Neural cell (in vitro differentiated cells): ENCODE data around the gene COL8A1. TPM values are rescaled to one million over a fixed set of nuclear protein-coding genes. Genes with fewer than 3 reads are reported as not detected.
A peak's percentile ranks its signal among the peaks of the same experiment; 100 is the strongest.
"Not testable (repeated sequence)": the region's sequence is repeated elsewhere in the genome, so short reads cannot be mapped to it uniquely, and the experiment has no call there.

Experiments used
- H2AFZ ChIP-seq: fragments of 200-600, 300-800 bp; sonication (generic), shearing (Covaris generic); 2 replicates; pipeline ENCODE4 v1.6.0; 2014; ENCODE audit warnings: low read depth, mild to moderate bottlenecking, antibody characterized with exemption, low read length, moderate library complexity
- H3F3A ChIP-seq: fragments of 200-600 bp; shearing (Covaris generic); 2 replicates; pipeline ENCODE4 v1.6.1; 2016; ENCODE audit warnings: mild to moderate bottlenecking, moderate library complexity, mixed read lengths, antibody characterized with exemption, low read length; ENCODE audit not compliant: insufficient read depth, poor library complexity, severe bottlenecking
- H3K27ac ChIP-seq: fragments of 200-600, 300-800 bp; sonication (generic), shearing (Covaris generic); 2 replicates; pipeline ENCODE4 v1.5.1; 2014; ENCODE audit warnings: mild to moderate bottlenecking, low read length, moderate library complexity
- H3K27me3 ChIP-seq: fragments of 300-800, 200-600 bp; sonication (generic), shearing (Covaris generic); 2 replicates; pipeline ENCODE4 v1.6.0; 2014; ENCODE audit warnings: mild to moderate bottlenecking, low read depth, low read length, moderate library complexity; ENCODE audit not compliant: insufficient read depth
- H3K36me3 ChIP-seq: fragments of 300-800, 200-600 bp; sonication (generic), shearing (Covaris generic); 2 replicates; pipeline ENCODE4 v1.5.1; 2014; ENCODE audit warnings: mild to moderate bottlenecking, antibody characterized with exemption, low read length, moderate library complexity; ENCODE audit not compliant: insufficient read depth
- H3K4me2 ChIP-seq: fragments of 300-800, 200-600 bp; sonication (generic), shearing (Covaris generic); 2 replicates; pipeline ENCODE4 v1.6.0; 2014; ENCODE audit warnings: mild to moderate bottlenecking, low read length
- H3K4me3 ChIP-seq: fragments of 300-800, 200-600 bp; sonication (generic), shearing (Covaris generic); 2 replicates; pipeline ENCODE4 v1.5.1; 2014; ENCODE audit warnings: mild to moderate bottlenecking, low read length, moderate library complexity
- H3K79me2 ChIP-seq: fragments of 200-600 bp; shearing (Covaris generic); replicated peaks from 2 replicates; pipeline ENCODE4 v1.6.0; 2014; ENCODE audit warnings: mild to moderate bottlenecking, low read length, moderate library complexity; ENCODE audit not compliant: insufficient read depth
- H3K9ac ChIP-seq: fragments of 300-800, 200-600 bp; sonication (generic), shearing (Covaris generic); 2 replicates; pipeline ENCODE4 v1.6.1; 2016; ENCODE audit warnings: mild to moderate bottlenecking, low read length, mixed read lengths
- H3K9me2 ChIP-seq: fragments of 200-600 bp; shearing (Covaris generic); 2 replicates; pipeline ENCODE4 v1.6.1; 2016; ENCODE audit warnings: mild to moderate bottlenecking, low read length, mixed read lengths; ENCODE audit not compliant: insufficient read depth
- H3K9me3 ChIP-seq: fragments of 200-600, 300-800 bp; sonication (generic), shearing (Covaris generic); 2 replicates; pipeline ENCODE4 v1.6.1; 2016; ENCODE audit warnings: mild to moderate bottlenecking, mixed run types, low read length, moderate library complexity, mixed read lengths
- H4K20me1 ChIP-seq: fragments of 200-600 bp; shearing (Covaris generic); 2 replicates; pipeline ENCODE4 v1.6.1; 2016; ENCODE audit warnings: mild to moderate bottlenecking, mixed run types; ENCODE audit not compliant: insufficient read depth
- CTCF ChIP-seq: fragments of 450-650 bp; IDR thresholded peaks from 2 replicates; pipeline ENCODE4 v1.5.1; 2014; ENCODE audit warnings: antibody characterized with exemption, mild to moderate bottlenecking, moderate library complexity; ENCODE audit not compliant: poor library complexity, severe bottlenecking
- EP300 ChIP-seq: fragments of 450-650 bp; conservative IDR thresholded peaks from 2 replicates; pipeline ENCODE4 v1.6.1; 2014; ENCODE audit warnings: antibody characterized with exemption, mild to moderate bottlenecking, moderate library complexity; ENCODE audit not compliant: poor library complexity, severe bottlenecking
- EZH2 ChIP-seq: fragments of 200-600, 300-800 bp; shearing (Covaris generic), sonication (generic); IDR thresholded peaks from 2 replicates; pipeline ENCODE4 v1.6.1; 2014; ENCODE audit warnings: antibody characterized with exemption, low read length, borderline replicate concordance, mild to moderate bottlenecking; ENCODE audit not compliant: insufficient read depth, poor library complexity, severe bottlenecking
- MXI1 ChIP-seq: fragments of 450-650 bp; conservative IDR thresholded peaks from 2 replicates; pipeline ENCODE4 v1.6.1; 2014; ENCODE audit warnings: antibody characterized with exemption, mild to moderate bottlenecking; ENCODE audit not compliant: poor library complexity, severe bottlenecking
- POLR2AphosphoS5 ChIP-seq: IDR thresholded peaks from 2 replicates; pipeline ENCODE4 v1.6.1; 2012
- RAD21 ChIP-seq: fragments of 450-650 bp; conservative IDR thresholded peaks from 2 replicates; pipeline ENCODE4 v1.6.1; 2014; ENCODE audit warnings: antibody characterized with exemption, mild to moderate bottlenecking, moderate library complexity
- REST ChIP-seq: IDR thresholded peaks from 2 replicates; pipeline ENCODE4 v1.6.1; 2012; ENCODE audit warnings: borderline replicate concordance
- SMC3 ChIP-seq: fragments of 450-650 bp; conservative IDR thresholded peaks from 2 replicates; pipeline ENCODE4 v1.6.1; 2014; ENCODE audit warnings: antibody characterized with exemption, mild to moderate bottlenecking, moderate library complexity; ENCODE audit not compliant: poor library complexity
- TAF1 ChIP-seq: IDR thresholded peaks from 2 replicates; pipeline ENCODE4 v1.6.1; 2012; ENCODE audit warnings: low read depth
- polyA minus RNA-seq: library from RNA; depleted of rRNA, polyadenylated mRNA; stranded (reverse); fragments of >200 nt; gene quantifications from 2 replicates; pipeline ENCODE4 v1.2.3, GENCODE V29; 2014
- polyA plus RNA-seq: library from polyadenylated mRNA; depleted of rRNA; stranded (reverse); fragments of >200 nt; gene quantifications from 2 replicates; pipeline ENCODE4 v1.2.3, GENCODE V29; 2014

The COL8A1 gene
- 0.04 and 0.92 TPM in 2 replicates for polyA plus RNA-seq
- polyA minus RNA-seq: 0.24 and 0.35 TPM in 2 replicates

GRCh38 chr3:99638167-99638948 lies at the start of gene COL8A1:
Gene COL8A1 (plus strand): TSS chr3:99638594. CDS start chr3:99790683, 152,089 bp downstream.
- Histone ChIP-seq H2AFZ (no peak within 1 kb of the TSS), H3K9me3 (no peaks in the 10 kb centered on the region), H4K20me1 (no peaks in the 10 kb centered on the region), H3K79me2 (no peaks in the 10 kb centered on the region), H3K9ac (peak within 1 kb of the TSS; percentile 32), H3K9me2 (no peaks in the 10 kb centered on the region), H3K27me3 (peaks cover 37% of the 10 kb centered on the region), H3K4me3 (peak within 1 kb of the TSS; percentile 59), H3K27ac (no peak within 1 kb of the TSS), H3K4me2 (peak within 1 kb of the TSS; percentile 32), H3K36me3 (no peaks in the 10 kb centered on the region), H3F3A (no peaks in the 10 kb centered on the region)
- no peak for TF ChIP-seq MXI1
- TF ChIP-seq SMC3: no peak
- TF ChIP-seq TAF1: no peak
- no peak for TF ChIP-seq CTCF
- no peak for TF ChIP-seq REST
- no peak for TF ChIP-seq EP300
- TF ChIP-seq RAD21: no peak
- peak; percentile 45 for TF ChIP-seq POLR2AphosphoS5

GRCh38 chr3:99589168-99589567 lies 49.2 kb upstream of the COL8A1 start:
- not testable (repeated sequence) for H3K27ac ChIP-seq, H2AFZ ChIP-seq, H3K27me3 ChIP-seq, H3K4me2 ChIP-seq, H3K9me3 ChIP-seq, H3K79me2 ChIP-seq, H3K9me2 ChIP-seq, H3F3A ChIP-seq, H3K36me3 ChIP-seq, H3K9ac ChIP-seq, H4K20me1 ChIP-seq, H3K4me3 ChIP-seq

GRCh38 chr3:99599894-99600293 lies 38.5 kb upstream of the COL8A1 start:
- H3K4me2 ChIP-seq: no peak overlapping the region
- TF ChIP-seq EP300 (no peak), POLR2AphosphoS5 (no peak), TAF1 (no peak), MXI1 (no peak), EZH2 (no peak), SMC3 (no peak), CTCF (no peak), REST (no peak), RAD21 (no peak)

More at GRCh38 chr3:99599894-99600293, 38.5 kb upstream of the COL8A1 start:
- H3K9ac ChIP-seq: no peak overlapping the region
- H3K9me3 ChIP-seq: no peaks in the 10 kb centered on the region
- H3K27me3 ChIP-seq: no peaks in the 10 kb centered on the region
- H3K4me3 ChIP-seq: no peak overlapping the region
- no peaks in the 10 kb centered on the region for H3K9me2 ChIP-seq
- H4K20me1 ChIP-seq: no peaks in the 10 kb centered on the region
- H3K36me3 ChIP-seq: no peaks in the 10 kb centered on the region
- H3K27ac ChIP-seq: no peak overlapping the region
- H2AFZ ChIP-seq: no peak overlapping the region
- no peaks in the 10 kb centered on the region for H3K79me2 ChIP-seq
- H3F3A ChIP-seq: no peaks in the 10 kb centered on the region
